ENCODE results near the gene SIPA1L3. TPM values are rescaled to one million over a fixed set of nuclear protein-coding genes. Genes with fewer than 3 reads are reported as not detected.

SIPA1L3 gene
- total RNA-seq, 2 donors from 2014 or later, result 19.5 to 21.4 TPM

DNA sequence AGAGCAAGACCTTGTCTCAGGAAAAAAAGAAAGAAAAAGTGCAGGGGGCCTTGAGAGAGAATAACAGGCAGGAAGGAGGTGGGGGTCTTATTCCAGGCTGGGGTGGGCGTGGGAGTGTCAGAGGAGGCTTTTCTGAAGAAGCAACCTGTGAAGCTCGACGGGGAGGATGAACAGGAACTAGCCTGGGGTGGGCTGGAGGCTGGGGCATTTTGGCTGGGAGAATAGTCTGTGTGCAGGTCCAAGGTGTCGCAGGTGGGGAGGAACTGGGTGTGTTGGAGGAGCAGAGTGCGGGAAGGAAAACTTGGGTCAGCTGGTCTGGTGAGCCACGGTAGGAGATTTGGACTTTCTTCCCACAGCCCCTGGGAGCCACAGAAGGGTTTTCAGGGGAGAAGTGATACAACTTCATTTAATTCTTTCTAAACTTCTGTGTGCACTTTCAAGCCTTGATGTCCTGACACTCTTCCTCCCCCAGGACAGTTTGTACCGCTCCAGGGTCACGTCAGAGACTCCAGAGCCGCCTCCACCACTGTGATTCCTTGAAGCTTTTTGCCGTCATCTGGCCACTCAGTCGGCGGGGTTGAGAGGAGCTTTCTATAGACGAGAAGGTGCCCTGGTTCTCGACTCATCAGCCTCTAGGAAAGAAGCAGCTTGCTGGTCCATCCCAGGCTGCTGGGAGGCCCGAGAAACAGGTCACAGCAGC lies 138.7 kb downstream of the SIPA1L3 start:
- no peaks in the 10 kb centered on the region for H3K9me3 Mint-ChIP-seq
- peak overlapping the region; percentile 94 for H3K27ac Mint-ChIP-seq
- H3K27me3 Mint-ChIP-seq, result no peaks in the 10 kb centered on the region
- H3K4me1 Mint-ChIP-seq, result peaks cover 24% of the 10 kb centered on the region
- H3K4me3 Mint-ChIP-seq, result peak overlapping the region; percentile 83
- H3K36me3 Mint-ChIP-seq (ENCODE audit: low read depth), result no peaks in the 10 kb centered on the region
- ATAC-seq (replicated peaks), result no peak

DNA sequence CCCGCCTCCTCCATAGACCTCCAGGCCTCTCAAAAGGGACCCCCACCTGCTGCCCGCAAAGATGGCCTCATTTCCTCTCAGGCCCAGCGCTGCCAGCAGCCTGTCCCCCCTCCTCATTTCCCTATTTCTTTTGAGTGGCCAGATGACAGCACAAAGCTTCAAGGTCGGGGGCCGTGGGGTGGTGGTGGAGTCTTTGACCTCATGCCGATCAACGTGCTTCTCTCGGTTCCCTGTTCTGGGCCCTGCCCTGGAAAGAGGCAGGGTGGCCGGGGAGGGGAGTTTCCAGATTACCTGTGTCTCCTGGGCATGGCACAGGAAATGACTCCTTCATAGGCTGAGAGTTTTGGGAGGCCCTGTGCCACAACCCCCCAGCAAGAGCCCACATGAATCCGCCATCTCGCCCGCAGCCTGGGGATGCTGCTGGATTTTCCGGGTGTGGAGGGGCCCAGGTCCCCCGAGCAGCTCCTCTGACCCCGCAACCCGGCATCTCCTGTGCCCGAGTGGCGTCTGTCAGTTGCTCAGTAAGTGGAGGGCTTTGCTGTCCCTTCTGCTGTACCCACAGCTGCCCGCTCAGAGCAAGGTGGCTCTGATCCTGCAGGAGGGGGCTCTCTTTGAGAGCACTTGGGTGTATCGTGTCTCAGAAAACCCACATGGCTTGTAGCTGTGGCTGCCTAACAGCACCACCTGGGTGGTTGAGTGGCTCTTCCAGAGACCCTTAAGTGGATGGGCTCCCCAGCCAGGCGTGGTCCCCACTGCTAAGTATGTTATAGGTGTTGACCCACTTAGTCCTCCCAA lies 139.4 kb downstream of the SIPA1L3 start:
- peak overlapping the region; percentile 94 for H3K27ac Mint-ChIP-seq
- H3K27me3 Mint-ChIP-seq, result no peaks in the 10 kb centered on the region
- H3K36me3 Mint-ChIP-seq (ENCODE audit: low read depth), result no peaks in the 10 kb centered on the region
- no peaks in the 10 kb centered on the region for H3K9me3 Mint-ChIP-seq
- H3K4me3 Mint-ChIP-seq, result peak overlapping the region; percentile 83
- peaks cover 24% of the 10 kb centered on the region for H3K4me1 Mint-ChIP-seq
- ATAC-seq (replicated peaks), result no peak

DNA sequence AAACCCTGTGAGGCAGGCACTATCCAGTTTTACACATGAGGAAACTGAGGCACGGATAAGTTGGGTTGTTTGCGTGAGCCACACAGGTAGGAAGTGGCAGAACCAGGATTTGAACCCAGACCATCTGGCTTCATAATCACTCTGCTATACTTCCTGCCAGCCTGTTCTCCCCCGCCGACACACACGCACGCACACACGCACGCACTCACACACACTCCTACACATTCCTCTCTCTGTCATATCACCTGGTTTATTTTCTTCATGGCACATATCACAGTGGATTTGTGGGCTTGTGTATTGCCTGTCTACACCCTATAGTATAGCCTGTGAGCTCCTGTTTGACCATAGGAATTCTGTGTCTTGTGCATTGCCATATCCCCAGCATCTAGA lies 140.0 kb downstream of the SIPA1L3 start:
- H3K27ac Mint-ChIP-seq, result peak overlapping the region; percentile 94
- H3K4me1 Mint-ChIP-seq, result peaks cover 24% of the 10 kb centered on the region
- ATAC-seq (replicated peaks), result no peak
- H3K9me3 Mint-ChIP-seq, result no peaks in the 10 kb centered on the region
- H3K4me3 Mint-ChIP-seq, result peak overlapping the region; percentile 83
- H3K27me3 Mint-ChIP-seq, result no peaks in the 10 kb centered on the region
- no peaks in the 10 kb centered on the region for H3K36me3 Mint-ChIP-seq (ENCODE audit: low read depth)

DNA sequence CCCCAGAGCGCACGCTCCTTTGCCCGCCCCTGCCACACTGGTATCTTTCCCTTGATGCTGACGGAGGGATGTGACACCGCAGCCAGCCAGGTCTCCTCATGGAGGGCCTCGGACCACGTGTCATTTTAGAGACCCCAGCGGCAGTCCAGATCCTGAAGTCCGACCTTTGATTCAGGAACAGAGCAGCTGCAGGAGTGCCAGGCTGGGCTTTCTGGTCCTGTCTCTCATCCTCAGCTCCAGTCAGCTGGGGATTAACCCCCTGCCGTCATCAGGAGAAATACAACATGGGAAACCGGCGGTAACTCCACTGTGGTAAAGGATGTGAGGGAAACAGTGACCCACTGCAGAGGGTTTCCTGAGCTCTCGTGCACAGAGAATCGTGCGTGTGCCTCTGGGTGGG lies 140.6 kb downstream of the SIPA1L3 start:
- H3K9me3 Mint-ChIP-seq, result no peaks in the 10 kb centered on the region
- peak; percentile 6 for ATAC-seq (replicated peaks)
- peaks cover 24% of the 10 kb centered on the region for H3K4me1 Mint-ChIP-seq
- H3K4me3 Mint-ChIP-seq, result peak overlapping the region; percentile 83
- peak overlapping the region; percentile 94 for H3K27ac Mint-ChIP-seq
- no peaks in the 10 kb centered on the region for H3K36me3 Mint-ChIP-seq (ENCODE audit: low read depth)
- no peaks in the 10 kb centered on the region for H3K27me3 Mint-ChIP-seq

DNA sequence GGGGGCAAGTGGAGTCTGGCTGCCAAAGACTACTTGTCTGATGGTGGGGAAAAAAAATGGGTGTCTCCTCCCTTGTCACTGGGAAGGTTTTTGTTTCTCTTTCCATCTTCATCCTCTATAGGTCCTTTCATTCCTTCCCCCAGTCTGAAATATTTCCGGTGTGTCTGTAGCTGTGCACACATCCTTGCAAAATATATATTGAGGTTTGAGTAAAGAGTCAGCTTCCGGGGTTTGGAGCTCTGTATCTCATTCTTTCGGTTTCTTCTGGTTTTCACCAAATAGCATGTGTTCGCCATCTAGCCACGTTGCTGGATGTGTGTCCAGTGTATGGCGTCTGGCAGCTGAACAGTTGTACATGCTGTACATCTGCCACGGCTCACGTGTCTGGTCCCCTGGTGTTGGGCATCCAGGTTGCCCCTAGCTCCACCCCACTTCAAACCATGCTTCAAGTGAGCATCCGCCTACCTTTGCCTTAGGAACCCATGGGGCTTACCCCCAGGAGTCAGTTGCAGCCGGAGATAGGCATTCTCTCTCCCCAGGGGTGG lies 142.2 kb downstream of the SIPA1L3 start:
- H3K36me3 Mint-ChIP-seq (ENCODE audit: low read depth), result no peaks in the 10 kb centered on the region
- H3K27ac Mint-ChIP-seq, result peak overlapping the region; percentile 94
- ATAC-seq (replicated peaks), result peak; percentile 95
- peaks cover 24% of the 10 kb centered on the region for H3K4me1 Mint-ChIP-seq
- no peaks in the 10 kb centered on the region for H3K9me3 Mint-ChIP-seq
- H3K4me3 Mint-ChIP-seq, result peak overlapping the region; percentile 83
- H3K27me3 Mint-ChIP-seq, result no peaks in the 10 kb centered on the region

DNA sequence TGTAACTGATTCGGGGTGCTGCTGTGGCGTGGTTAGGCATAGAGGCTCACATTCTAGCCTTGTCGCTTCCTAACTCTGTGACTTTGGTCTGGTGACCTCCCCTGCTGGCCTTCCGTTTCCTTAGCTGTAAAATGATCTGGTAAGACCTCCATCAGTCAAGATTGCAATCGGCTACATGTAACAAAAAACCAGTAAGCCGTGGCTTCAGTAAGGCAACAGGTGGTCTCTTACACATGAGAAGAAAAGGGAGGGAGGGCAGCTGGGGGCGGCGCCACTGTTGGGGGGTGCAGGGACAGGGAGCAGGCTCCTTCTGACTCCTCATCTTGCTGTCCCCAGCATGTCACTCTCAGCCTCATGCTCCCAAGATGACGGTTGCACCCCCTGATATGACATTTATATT lies 148.0 kb downstream of the SIPA1L3 start:
- no peak for ATAC-seq (replicated peaks)

DNA sequence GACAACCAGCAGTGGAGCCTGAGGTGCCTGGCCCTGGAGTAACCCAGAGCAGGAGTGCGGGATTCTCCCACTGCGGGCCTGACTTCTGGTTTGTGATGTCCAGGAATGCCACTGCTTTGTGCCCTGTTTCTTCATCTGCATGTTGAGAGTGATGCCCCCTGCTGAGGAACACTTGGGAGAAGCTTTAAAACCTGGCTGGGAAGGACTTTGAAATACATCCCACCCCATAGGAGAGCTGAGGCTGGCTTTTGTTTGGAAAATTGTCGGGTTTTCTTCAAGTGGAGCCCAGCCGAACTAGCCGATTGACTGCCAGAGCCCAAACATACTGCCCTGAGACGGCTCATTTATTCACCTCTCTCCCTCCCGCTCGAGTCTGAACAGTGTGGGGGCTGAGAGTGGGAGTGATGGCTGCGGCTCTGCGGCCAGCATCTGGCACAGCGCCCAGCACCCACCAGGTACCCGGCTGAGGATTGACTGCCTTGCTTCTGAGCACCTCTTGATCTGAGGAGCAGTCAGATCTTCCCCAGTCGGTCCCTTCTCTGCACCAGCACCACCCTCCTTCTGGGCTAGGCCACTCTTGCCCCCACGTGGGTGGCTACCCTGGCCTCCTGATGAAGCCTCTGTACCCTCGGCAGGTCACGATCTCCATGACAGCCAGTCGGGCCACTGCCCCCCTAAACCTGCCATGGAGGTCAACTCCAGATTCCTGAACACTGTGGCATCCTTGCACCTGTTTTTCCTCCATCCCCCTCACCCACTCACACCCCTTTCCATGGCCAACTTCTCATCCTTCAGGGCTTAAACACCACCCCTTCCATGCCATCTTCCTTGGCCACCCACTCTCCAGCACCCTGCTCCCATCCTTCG lies 148.9 kb downstream of the SIPA1L3 start:
- H3K9me3 Mint-ChIP-seq, result no peaks in the 10 kb centered on the region
- H3K27me3 Mint-ChIP-seq, result no peaks in the 10 kb centered on the region
- H3K36me3 Mint-ChIP-seq (ENCODE audit: low read depth), result no peaks in the 10 kb centered on the region
- no peaks in the 10 kb centered on the region for H3K4me1 Mint-ChIP-seq
- no peak overlapping the region for H3K4me3 Mint-ChIP-seq
- no peak overlapping the region for H3K27ac Mint-ChIP-seq
- ATAC-seq (replicated peaks), result no peak

More for the DNA sequence above, 148.0 kb downstream of the SIPA1L3 start:
- Mint-ChIP-seq H3K27me3 (no peaks in the 10 kb centered on the region), H3K27ac (no peak overlapping the region), H3K4me1 (no peaks in the 10 kb centered on the region), H3K36me3 (ENCODE audit: low read depth) (no peaks in the 10 kb centered on the region), H3K9me3 (no peaks in the 10 kb centered on the region), H3K4me3 (no peak overlapping the region)

DNA sequence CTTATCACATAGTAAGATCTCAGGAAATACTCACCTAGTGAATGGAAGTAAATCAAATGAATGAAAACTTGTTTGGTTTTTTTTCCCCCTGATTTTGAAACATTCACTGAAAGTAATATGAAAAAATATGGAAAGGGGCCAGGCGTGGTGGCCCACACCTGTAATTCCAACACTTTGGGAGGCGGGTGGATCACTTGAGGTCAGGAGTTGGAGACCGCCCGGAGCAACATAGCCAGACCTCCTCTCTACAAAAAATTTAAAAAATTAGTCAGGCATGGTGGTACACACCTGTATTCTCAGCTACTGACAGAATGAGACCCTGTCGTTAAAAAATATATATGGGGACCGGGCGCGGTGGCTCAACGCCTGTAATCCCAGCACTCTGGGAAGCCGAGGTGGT lies 149.6 kb downstream of the SIPA1L3 start:
- no peak overlapping the region for H3K4me3 Mint-ChIP-seq
- H3K4me1 Mint-ChIP-seq, result no peaks in the 10 kb centered on the region
- no peaks in the 10 kb centered on the region for H3K27me3 Mint-ChIP-seq
- H3K27ac Mint-ChIP-seq, result no peak overlapping the region
- no peaks in the 10 kb centered on the region for H3K9me3 Mint-ChIP-seq
- no peak for ATAC-seq (replicated peaks)
- H3K36me3 Mint-ChIP-seq (ENCODE audit: low read depth), result no peaks in the 10 kb centered on the region

DNA sequence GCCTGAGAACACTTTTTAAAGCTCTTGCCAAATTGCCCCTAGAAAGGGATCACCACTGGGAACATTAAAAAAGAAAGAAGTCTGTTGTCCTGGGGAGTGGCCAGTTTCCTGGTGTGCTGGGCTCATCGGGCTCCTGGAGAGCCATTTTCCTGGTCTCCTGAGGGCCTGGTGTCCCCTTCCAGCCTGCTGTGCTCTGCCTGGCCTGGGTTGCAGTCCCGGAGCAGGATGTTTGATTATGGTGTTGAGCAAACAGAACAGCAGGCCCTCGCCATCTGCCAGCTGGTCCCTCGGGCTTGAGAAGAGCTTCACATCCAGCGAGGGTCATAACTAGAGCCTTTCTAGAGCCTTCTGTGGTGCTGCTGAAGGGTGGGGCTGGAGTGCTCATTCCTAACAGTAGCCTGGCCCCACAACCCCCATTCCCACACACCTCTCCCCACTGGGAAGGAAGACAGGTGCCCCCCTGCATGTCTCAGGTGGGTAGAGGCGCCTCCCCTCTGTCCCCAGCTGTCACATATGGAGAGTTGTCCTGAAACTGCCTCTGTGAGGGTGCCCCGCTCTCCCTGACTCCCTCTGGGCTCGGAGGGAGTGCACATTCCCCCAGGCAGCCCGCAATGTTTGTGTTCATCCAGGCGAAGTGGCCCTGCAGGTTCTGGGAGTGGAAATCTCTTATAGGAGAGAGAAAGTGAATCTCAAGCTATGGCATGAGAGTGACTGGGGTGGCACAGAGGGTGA lies 151.1 kb downstream of the SIPA1L3 start:
- ATAC-seq (replicated peaks), result no peak
- Mint-ChIP-seq H3K36me3 (ENCODE audit: low read depth) (no peaks in the 10 kb centered on the region), H3K4me3 (no peak overlapping the region), H3K27me3 (no peaks in the 10 kb centered on the region), H3K4me1 (no peaks in the 10 kb centered on the region), H3K9me3 (no peaks in the 10 kb centered on the region), H3K27ac (no peak overlapping the region)

DNA sequence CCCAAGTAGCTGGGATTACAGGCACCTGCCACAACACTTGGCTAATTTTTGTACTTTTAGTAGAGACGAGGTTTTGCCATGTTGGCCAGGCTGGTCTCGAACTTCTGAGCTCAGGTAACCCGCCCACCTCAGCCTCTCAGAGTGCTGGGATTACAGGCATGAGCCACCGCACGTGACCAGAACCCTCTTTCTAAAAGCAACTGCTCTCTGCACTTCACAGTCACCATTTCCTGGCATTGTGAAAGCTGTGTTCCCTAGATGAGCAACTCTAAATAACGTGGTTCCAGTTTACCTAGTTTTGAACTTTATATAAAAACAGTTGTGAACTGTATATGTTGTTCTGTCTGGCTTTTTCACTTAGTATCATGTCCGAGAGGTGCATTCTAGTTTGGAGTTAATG lies 152.9 kb downstream of the SIPA1L3 start:
- Mint-ChIP-seq H3K4me3 (peak overlapping the region; percentile 47), H3K9me3 (no peaks in the 10 kb centered on the region), H3K4me1 (no peaks in the 10 kb centered on the region), H3K27me3 (no peaks in the 10 kb centered on the region), H3K36me3 (ENCODE audit: low read depth) (no peaks in the 10 kb centered on the region), H3K27ac (peak overlapping the region; percentile 59)
- peak; percentile 94 for ATAC-seq (replicated peaks)

DNA sequence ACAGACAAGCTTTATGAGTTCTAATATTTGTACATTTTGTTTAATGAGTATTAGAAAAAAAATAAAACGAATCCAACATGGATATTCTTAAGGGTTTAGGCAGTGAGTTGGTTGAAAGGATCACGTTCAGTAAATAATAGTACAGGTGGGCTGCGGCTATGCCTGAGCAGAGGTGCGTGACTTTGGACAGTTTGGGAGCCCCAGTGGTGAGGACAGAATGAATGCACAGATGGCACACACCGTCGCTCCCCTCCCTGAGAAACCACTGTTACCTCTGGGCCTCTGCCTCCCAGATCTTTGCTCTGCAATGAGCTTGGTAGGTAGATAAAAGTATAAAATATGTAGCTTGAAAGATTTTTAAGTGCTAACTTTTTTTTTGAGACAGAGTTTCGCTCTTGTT lies 153.3 kb downstream of the SIPA1L3 start:
- Mint-ChIP-seq H3K27ac (no peak overlapping the region), H3K4me1 (no peaks in the 10 kb centered on the region), H3K27me3 (no peaks in the 10 kb centered on the region), H3K4me3 (peak overlapping the region; percentile 47), H3K9me3 (no peaks in the 10 kb centered on the region), H3K36me3 (ENCODE audit: low read depth) (no peaks in the 10 kb centered on the region)
- no peak for ATAC-seq (replicated peaks)

DNA sequence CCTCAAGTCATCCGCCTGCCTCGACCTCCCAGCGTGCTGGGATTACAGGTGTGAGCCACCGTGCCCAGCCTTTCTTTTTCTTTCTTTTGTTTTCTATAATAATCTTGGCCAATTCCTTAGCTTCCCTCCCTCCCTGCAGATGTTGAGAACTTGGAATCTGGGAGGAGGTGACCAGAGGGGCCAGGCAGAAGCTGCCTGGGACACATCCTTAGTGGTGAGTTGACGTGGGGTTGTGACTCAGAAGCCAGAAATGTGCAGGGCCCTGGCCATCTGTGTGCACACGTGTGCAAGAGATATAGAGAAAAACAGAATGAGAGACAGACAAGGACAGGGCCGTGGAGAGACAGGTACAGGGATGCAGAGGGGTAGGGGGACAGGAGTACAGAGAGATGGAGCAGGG lies 154.3 kb downstream of the SIPA1L3 start:
- Mint-ChIP-seq H3K27me3 (no peaks in the 10 kb centered on the region), H3K4me3 (no peak overlapping the region), H3K36me3 (ENCODE audit: low read depth) (no peaks in the 10 kb centered on the region), H3K9me3 (no peaks in the 10 kb centered on the region), H3K4me1 (no peaks in the 10 kb centered on the region), H3K27ac (peak overlapping the region; percentile 69)
- no peak for ATAC-seq (replicated peaks)

DNA sequence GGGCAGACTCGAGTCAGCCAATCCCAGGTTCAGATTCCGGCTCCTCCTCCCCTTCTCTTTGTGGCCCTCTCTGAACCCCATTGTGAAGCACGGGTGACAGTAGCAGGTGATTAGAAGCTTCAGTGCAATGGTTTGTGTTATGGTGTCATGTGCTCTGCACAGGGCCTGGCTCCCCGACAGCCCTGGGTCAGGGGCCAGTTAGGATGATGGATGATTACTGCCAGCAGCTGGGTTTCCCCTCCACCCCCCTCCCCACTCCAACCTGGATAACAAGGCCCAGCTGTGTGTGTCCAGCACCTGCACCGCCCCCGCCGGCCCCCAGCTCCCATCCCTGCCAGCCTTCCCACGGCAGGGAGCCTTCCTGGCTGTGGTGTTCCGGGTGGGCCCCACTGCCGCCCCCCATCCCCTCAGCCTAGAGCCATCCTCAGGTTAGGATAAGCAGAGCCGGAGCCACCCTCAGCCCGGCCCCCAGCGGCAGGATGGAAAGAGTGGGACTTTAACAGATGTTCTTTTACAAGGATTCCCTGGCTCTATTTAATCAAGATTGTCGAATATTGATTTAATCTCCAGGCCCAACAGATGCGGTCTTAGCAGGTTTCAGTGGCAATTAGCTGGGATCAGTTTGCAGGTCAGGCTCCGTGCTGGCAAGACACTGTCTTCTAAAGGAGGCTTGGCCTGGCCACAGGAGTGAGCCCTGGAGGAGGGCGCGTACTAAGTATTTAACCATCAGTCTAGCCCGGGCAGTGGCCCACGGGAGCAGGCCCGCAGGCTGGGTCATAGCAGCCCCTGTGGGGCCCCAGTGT lies 156.2 kb downstream of the SIPA1L3 start:
- Mint-ChIP-seq H3K36me3 (ENCODE audit: low read depth) (no peaks in the 10 kb centered on the region), H3K27me3 (no peaks in the 10 kb centered on the region), H3K27ac (no peak overlapping the region), H3K4me1 (no peaks in the 10 kb centered on the region), H3K4me3 (no peak overlapping the region), H3K9me3 (no peaks in the 10 kb centered on the region)
- no peak for ATAC-seq (replicated peaks)

Measured in activated T-helper 17 cell treated with anti-CD3 and anti-CD28 coated beads, Interleukin-2, amount 50 U/mL, for 72 hours (primary cell).